ENCODE results near the gene TWIST1.

Gene TWIST1

GRCh38 chr7:19094598-19095352, 22.7 kb downstream of the TWIST1 start:
- no peak for DNase-seq

GRCh38 chr7:19094138-19094537, 23.3 kb downstream of the TWIST1 start:
- DNase-seq, result no peak

GRCh38 chr7:19091550-19092200, 25.8 kb downstream of the TWIST1 start:
- DNase-seq, result no peak

- DNase-seq, result no peak
These were observed 26.9 kb downstream of the TWIST1 start for GRCh38 chr7:19090526-19090925.

- no peak for DNase-seq
These were observed 27.6 kb downstream of the TWIST1 start for GRCh38 chr7:19089797-19090196.

GRCh38 chr7:19089378-19089777, 28.1 kb downstream of the TWIST1 start:
- no peak for DNase-seq

DNA sequence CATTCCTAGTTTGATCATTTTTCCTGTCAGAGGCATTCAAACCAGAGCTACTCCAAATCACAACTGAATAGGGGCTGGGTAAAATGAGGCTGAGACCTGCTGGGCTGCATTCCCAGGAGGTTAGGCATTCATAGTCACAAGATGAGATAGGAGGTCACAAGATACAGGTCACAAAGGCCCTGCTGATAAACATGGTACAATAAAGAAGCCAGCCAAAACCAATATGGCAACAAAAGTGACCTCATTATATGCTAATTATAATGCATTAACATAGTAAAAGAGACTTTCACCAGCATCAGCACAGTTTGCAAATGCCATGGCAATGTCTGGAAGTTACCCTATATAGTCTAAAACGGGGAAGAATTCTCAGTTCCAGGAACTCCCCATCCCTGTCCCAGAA, 37.3 kb downstream of the TWIST1 start:
- DNase-seq, result no peak

GRCh38 chr7:19079066-19079465, 38.4 kb downstream of the TWIST1 start:
- DNase-seq, result no peak

DNA sequence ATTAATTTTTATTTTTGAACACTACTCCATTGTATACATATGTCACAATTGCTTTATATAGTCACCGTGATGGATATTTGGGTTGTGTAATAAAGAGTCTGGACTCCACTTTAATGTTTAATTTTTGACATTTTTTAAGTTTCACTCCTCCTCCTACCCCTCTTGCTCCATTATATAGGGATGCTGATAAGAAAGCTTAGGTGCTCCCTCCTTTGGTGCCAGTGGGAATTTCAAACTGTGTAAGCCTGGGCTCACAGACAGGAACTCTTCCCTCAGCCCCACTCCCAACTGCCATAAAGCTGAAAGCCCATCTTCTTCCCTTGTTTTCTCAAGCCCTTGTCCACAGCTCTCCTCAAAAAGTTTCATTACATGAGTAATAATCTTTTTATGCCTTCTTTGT, 47.6 kb downstream of the TWIST1 start:
- DNase-seq, result no peak

DNA sequence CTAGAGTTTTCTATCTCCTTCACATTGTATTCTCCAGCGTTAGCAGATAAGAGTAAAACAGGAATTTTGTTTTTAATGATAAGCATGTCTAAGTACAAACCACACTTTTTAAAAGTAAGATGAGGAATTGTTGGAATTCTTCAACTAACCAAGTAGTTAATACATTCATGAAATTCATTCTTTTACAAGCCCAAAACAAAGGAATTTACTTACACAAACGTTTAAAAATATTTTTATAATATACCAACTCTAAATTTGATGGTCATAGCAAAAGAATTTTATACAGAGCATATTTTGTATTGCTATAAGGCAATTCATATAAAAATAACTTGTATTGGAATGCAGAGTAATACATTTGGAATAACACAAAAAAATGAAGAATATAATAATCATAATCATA, 51.3 kb downstream of the TWIST1 start:
- DNase-seq, result no peak
